HG03025 (cell line): ENCODE data around the gene BTG2.

Experiments used
- ATAC-seq: cut with Tn5 transposase; IDR thresholded peaks from one replicate; pipeline ENCODE4 v1.9.1; 2021; ENCODE audit warnings: mild to moderate bottlenecking, moderate library complexity; ENCODE audit not compliant: unreplicated experiment, low FRiP score

The BTG2 gene

GRCh38 chr1:203335503-203335902 is 30.2 kb downstream of the BTG2 start:
- no peak for ATAC-seq

- no peak for ATAC-seq
Measured at GRCh38 chr1:203336097-203336496, 30.8 kb downstream of the BTG2 start.

- ATAC-seq: no peak
Measured at GRCh38 chr1:203338335-203339036, 33.2 kb downstream of the BTG2 start.

- no peak for ATAC-seq
Measured at GRCh38 chr1:203340112-203340790, 34.9 kb downstream of the BTG2 start.

- ATAC-seq: no peak
Measured at GRCh38 chr1:203342192-203342940, 37.0 kb downstream of the BTG2 start.

GRCh38 chr1:203343956-203344754 is 38.8 kb downstream of the BTG2 start:
- ATAC-seq: no peak

- no peak for ATAC-seq
Measured at GRCh38 chr1:203346060-203346768, 40.9 kb downstream of the BTG2 start.

GRCh38 chr1:203346769-203347102 is 41.4 kb downstream of the BTG2 start:
- ATAC-seq: no peak

GRCh38 chr1:203349166-203349565 is 43.8 kb downstream of the BTG2 start:
- ATAC-seq: no peak

GRCh38 chr1:203349773-203350524 is 44.6 kb downstream of the BTG2 start:
- ATAC-seq: no peak

- no peak for ATAC-seq
Measured at GRCh38 chr1:203351037-203351625, 45.8 kb downstream of the BTG2 start, which contains the start of gene FMOD. TSS of gene FMOD (minus strand) at chr1:203351122. CDS start at chr1:203348270, 2,852 bp downstream.

- ATAC-seq: no peak
Measured at GRCh38 chr1:203353486-203353885, 48.2 kb downstream of the BTG2 start.

- no peak for ATAC-seq
Measured at GRCh38 chr1:203354246-203354645, 48.9 kb downstream of the BTG2 start.

- no peak for ATAC-seq
Measured at GRCh38 chr1:203359010-203359571, 53.8 kb downstream of the BTG2 start.
